CD4-positive, alpha-beta T cell treated with Interleukin-2 at 100 ng/mL for 4 hours (primary cell): Measurements from ENCODE around the gene FRMD4B.

Experiments used
- DNase-seq: peaks from one replicate; pipeline ENCODE4 v3.0.0-alpha.2; 2020; ENCODE audit warnings: low spot score

Gene FRMD4B

DNA sequence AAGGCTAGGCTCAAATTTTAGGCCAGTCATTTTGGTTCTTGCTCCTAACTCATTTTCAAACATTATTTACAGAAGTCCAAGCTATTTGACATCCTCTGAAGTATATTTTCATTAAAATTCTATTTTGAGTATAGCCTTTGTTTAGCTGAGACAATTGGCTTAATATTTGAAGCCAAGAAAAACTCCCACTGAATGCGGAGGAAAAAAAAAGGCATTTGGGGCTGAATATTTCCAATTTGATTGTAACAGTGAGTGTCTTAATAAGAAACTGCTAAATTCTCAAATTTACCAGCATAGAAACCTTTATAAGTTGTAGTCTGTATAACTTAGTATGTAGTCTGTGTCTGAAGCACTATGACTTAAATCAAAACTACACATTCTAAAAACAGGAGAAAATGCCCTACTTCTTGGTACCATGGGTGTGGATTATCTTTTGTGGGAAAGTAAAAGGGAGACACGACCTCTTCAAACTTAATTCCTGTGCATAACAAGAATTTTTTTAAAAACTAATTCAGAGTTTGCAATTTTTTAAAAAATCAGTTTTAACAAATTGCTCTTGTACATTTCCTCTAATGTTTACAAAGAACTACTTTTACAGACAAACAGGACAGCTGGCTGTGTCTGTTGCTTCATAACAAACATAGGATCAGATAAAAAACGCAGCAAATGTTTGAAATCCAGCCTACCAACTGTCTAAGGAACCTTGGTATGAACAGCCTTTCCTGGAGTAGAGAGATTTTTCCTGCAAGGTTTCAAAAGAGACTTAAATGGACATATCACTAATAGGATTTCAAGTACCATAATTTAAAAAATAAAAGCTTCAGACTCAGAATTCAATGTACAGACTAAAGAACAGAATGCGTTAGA, 210.8 kb downstream of the FRMD4B start:
- DNase-seq, result no peak

DNA sequence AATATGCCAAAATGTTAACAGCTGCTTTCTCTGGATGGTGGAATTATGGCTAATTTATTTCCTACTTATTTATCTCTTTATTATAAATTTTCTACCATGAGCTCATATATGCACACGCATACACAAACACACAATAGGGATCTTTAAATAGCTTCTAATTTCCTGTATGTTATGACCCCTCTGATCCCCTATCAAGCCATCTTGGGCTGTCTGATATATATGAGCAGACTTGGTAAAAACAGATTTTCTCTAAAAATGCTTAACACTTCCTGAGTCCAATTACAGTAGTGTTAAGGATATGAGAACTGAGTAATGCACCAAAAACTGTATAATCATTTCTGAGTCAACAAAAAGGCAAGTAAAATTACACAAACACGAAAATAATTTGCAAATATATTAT, 211.4 kb downstream of the FRMD4B start:
- no peak for DNase-seq

DNA sequence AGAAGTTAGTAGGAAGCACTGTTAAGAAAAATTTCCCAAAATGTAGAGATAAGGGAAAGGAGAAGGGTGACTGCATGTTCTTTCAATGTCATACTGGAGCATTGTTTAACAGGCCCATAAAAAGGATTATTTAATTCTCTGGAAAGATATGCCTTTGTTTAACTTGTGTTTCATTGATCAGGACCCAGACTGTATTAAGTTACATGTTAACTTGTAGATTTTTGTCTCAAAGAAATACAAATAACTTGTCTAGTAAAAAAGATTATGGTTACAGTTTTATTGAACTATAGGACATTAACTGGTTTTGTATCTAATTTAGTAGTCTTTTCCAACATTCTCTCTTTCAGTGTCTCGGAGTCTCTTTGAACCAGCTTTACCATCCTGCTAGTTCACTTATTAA, 213.8 kb downstream of the FRMD4B start:
- no peak for DNase-seq

- DNase-seq, result no peak
These were observed 219.4 kb downstream of the FRMD4B start for GRCh38 chr3:69166446-69166845.

DNA sequence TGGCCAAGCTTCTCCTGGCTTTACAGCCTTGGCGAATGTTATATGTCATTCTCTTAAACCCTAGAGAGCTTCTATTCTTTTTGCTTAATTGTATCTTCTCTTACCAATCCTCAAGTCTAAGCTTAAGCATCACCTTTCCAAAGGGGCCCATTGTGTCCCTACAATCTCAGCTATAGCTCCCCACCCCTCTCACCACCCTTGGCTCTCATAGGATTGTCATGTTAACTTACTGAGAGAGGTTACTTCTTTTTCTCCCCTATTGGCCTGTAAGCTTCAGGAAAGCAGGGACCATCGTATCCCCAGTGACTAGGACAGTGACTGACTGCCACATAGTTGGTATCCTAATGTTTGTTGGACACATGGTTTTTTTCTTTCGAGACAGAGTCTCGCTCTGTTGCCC, 220.1 kb downstream of the FRMD4B start:
- no peak for DNase-seq

DNA sequence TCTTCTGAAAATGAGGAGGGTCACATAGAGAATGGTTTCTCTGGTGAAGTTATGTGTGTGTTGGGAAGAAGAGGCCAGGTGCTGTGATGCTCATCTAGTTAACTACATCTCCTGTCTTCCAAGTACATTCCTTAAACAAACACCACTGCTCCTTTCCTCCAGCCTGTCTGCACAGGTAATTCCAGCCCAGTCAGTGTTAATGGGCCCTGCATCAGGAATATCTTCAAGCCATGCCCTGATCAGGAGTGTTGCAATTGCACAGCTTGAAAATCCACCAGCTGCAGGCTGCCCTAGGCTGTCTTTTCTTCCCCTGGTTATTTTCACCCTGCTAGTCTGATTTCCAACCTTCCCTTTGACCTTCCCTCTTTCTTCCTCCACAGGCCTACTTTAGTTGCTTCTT, 221.6 kb downstream of the FRMD4B start:
- DNase-seq, result no peak

DNA sequence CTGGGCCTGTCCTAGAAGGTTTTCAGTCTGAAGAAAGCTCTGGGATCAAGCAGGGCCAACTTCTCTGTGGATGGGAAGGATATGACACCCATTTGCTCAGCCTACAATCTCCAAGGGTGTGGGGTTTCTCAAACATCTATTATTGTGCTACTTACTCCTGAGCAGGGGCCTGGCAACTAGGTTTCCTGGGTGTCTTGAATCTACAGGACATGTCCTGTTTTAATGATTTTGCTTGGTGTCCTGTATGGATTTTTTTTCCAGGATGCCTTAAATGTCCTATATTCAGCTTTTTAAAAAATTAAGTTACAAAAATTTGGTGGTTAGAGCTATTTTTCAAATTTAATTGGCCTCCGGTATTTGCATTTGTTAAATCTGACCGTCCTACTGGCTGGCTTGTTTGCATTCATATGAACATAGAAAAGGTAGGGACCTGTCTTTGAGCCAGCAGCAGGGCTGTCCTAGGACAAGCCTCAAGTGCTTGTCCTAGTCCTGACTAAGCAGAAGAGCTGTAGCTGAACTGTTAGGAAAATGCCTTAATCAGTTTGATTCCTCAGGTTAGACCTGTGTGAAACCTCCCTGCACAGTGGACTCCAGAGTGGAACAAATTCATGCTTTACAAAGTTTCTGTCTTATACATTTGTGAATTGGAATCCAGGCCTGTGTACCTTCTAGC, 223.4 kb downstream of the FRMD4B start:
- no peak for DNase-seq

DNA sequence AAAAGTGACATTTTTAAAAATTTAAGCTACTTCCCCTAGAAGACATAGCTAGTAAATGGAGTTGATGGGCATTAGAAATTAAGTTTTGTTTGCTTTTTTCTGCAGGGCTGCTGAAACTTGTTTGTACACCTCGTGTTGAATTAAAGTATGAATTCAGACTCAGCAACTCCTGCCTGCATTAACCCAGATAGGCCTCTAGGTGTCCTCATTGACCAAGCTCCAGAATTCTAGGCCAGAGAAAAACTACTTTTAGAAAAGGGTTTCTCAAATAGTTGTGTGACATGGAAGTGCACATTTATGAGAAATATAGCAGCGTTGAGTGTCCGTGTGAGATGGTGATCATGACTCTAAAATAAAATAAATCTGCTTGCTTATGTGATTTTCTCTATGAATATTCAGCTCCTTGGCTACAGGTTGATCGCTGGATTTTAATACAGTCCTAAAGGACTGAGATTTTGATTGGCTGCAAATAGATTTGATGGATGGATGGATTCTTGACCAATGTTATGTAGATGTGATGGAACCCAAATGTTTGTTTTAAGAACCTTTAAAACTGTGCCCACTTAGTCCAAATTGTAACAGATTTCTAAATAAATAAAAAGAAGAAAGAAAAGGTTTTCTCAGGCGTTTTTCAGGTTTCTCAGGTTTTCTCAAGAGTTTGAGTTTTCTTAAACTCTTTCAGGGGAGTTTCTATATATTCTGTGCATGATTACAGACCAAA, 224.1 kb downstream of the FRMD4B start:
- DNase-seq, result peak; percentile 72

GRCh38 chr3:69160525-69160924, 225.4 kb downstream of the FRMD4B start:
- no peak for DNase-seq

GRCh38 chr3:69160107-69160506, 225.8 kb downstream of the FRMD4B start:
- no peak for DNase-seq

- DNase-seq, result no peak
These were observed 236.3 kb downstream of the FRMD4B start for GRCh38 chr3:69149586-69149985.

- DNase-seq, result no peak
These were observed 240.2 kb downstream of the FRMD4B start for GRCh38 chr3:69145688-69146087.

- no peak for DNase-seq
These were observed 241.2 kb downstream of the FRMD4B start for GRCh38 chr3:69144631-69145245.

DNA sequence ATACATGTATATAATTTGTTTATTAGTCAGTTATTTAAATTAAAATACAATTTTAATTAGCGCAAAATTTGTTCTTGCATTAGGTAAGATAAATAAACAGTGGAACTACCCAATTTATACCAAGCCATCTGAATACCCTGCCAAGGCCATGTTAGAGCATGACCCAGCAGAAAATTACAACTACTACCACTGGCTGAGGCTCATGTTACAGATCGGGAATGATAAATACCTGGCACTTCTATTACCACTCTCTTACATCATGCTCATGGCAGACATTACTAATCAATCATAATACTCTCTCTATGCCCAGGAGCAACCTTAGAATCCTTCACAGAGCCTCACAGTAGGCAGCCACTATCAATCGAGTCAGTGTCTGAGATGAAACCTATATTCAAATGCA, 242.3 kb downstream of the FRMD4B start:
- no peak for DNase-seq

DNA sequence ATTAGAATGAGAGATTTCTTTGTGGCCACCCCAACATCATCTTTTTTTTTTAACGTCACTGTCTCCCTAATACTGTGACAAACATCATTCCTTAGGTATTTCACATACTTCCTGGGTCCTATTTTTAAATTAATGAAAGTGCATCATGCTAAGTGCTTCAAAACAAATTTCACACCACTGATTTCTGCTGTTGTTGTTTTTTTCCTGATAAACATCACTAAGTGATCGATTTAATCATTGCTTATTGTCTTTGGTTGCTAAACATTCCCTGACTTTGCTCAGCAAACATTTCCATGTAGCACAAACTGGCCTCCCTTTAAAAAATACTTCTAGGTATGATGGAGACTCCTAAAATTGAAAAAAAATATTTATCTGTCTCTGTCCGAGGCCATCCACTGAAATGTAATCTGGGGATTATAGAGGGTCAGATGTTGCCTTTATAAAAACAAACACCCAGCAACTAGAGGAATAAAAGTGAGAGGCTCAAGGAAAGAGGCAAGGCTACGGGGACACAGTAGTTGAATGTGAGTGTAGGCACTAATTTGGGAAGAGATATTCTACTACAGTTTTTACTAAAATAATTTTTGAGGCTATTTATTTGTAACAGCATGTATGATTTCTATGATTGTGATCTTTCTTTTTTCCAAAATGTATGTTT, 243.0 kb downstream of the FRMD4B start:
- no peak for DNase-seq

GRCh38 chr3:69142090-69142489, 243.8 kb downstream of the FRMD4B start:
- DNase-seq, result no peak

- DNase-seq, result no peak
These were observed 244.6 kb downstream of the FRMD4B start for GRCh38 chr3:69141313-69141712.

DNA sequence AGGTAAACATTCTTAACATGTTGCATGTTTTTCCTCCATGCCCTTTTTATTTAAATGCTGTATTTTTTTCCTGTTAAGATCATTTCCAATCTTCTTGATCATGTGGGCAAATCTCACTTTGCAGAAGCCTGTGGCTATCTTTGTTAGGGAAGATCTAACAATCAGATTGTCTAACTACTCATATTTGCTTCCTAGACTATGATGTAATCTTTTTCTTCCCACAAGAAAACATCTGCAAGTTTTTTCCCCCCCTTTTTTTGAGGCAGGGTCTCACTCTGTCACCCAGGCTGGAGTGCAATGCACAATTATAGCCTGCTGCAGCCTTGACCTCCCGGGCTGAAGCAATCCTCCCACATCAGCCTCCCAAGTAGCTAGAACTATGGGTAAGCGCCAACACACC, 248.5 kb downstream of the FRMD4B start:
- DNase-seq, result no peak

DNA sequence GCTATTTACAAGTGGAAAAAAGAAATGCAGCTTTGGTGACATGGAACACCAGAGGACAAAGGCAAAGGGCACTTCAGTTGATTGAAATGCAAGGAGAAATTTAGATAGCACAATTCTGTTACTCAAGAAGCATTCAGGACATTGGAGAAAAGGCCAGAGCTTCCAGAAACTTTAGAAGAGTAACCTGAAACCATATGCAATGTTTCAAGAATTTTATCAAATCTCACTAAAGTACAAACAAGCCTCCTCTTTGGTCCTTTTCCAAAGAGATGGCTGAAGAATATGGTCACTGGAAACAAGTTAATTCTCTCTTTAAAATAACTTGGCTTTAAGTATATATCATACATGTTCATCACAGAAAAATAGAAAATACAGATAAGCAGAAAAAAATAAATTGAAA, 248.9 kb downstream of the FRMD4B start:
- no peak for DNase-seq

- no peak for DNase-seq
These were observed 255.2 kb downstream of the FRMD4B start for GRCh38 chr3:69130689-69131088.

DNA sequence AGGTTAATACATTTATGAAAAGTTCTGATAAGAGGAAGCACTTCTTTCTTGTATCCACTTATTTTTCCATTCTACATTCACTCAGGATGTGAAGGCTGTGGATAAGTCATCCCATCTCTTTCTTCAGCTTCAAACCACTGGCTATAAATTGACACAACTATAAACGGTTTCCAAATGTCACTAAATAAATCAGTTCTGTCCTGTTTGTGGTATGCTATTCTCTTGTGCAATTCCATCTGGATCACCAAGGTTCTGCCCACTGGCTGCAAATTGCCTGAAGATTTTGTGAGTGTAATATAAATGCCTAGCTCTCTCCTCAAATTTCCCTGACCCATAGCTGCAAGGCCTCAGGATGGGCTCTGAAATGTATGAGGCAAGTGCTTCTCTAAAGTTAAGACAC, 256.4 kb downstream of the FRMD4B start:
- DNase-seq, result no peak

- DNase-seq, result no peak
These were observed 257.4 kb downstream of the FRMD4B start for GRCh38 chr3:69128509-69128908.
